ENCODE data around the gene BMP3.

The BMP3 gene, protein sequence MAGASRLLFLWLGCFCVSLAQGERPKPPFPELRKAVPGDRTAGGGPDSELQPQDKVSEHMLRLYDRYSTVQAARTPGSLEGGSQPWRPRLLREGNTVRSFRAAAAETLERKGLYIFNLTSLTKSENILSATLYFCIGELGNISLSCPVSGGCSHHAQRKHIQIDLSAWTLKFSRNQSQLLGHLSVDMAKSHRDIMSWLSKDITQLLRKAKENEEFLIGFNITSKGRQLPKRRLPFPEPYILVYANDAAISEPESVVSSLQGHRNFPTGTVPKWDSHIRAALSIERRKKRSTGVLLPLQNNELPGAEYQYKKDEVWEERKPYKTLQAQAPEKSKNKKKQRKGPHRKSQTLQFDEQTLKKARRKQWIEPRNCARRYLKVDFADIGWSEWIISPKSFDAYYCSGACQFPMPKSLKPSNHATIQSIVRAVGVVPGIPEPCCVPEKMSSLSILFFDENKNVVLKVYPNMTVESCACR

GRCh38 chr4:81030061-81030980 is at the start of gene BMP3:
Gene BMP3 (plus strand): TSS chr4:81030708. CDS start chr4:81031285, 577 bp downstream.
- TF ChIP-seq ZFX (IDR thresholded peaks at IDR 0.05; ENCODE audit: borderline replicate concordance) (no peak), CTCF (IDR thresholded peaks at IDR 0.05) (no peak)
- H3K27ac ChIP-seq = no peak within 1 kb of the TSS

DNA sequence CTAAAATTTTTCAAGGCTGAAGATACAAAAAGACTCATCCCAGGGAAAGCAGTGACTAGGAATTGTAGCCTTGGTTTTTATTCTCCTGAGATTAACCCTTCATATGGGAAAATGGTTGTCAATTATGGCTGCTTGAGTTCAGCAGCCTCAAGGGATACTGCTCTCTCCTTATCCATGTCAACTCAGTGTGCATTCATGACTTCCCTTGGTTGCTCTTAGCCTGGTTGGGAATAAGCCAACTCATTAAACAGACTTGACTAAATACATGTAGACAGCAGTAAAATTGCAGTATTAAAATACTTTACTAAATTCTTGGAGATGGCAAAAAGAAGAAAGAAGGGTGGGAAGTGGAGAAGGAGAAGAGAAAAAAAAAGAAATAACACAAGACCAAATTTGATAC is 44.5 kb upstream of the BMP3 start:
- H3K27ac ChIP-seq = no peak overlapping the region
- TF ChIP-seq CTCF (IDR thresholded peaks at IDR 0.05) (no peak), ZFX (IDR thresholded peaks at IDR 0.05; ENCODE audit: borderline replicate concordance) (no peak)

- no peak overlapping the region for H3K27ac ChIP-seq
- TF ChIP-seq ZFX (IDR thresholded peaks at IDR 0.05; ENCODE audit: borderline replicate concordance) (no peak), CTCF (IDR thresholded peaks at IDR 0.05) (peak; percentile 83)
Observed at GRCh38 chr4:80989921-80990544, 40.5 kb upstream of the BMP3 start.

DNA sequence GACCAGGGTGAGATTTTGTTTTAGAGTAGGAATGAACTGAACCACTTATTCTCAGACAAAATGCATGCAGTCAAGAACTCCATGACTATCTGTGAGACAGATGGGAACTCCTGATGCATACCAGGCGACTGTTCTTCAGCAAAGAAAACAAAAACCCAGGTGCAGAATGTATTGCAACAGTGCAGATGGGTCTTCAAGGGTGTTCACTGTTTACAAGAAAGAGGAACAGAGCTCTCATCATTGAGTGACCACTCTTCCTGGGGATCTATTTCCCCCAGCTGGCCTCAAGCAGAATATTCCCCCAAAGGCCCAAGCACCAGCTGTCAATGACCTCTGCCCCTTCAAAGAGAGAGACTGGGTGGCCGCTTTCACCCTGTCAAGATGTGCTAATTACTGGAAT is 39.7 kb upstream of the BMP3 start:
- TF ChIP-seq ZFX (IDR thresholded peaks at IDR 0.05; ENCODE audit: borderline replicate concordance) (no peak), CTCF (IDR thresholded peaks at IDR 0.05) (no peak)
- no peak overlapping the region for H3K27ac ChIP-seq

GRCh38 chr4:80999943-81000342 is 30.6 kb upstream of the BMP3 start:
- no peak overlapping the region for H3K27ac ChIP-seq
- no peak for TF ChIP-seq CTCF (IDR thresholded peaks at IDR 0.05)
- TF ChIP-seq ZFX (IDR thresholded peaks at IDR 0.05; ENCODE audit: borderline replicate concordance) = no peak

DNA sequence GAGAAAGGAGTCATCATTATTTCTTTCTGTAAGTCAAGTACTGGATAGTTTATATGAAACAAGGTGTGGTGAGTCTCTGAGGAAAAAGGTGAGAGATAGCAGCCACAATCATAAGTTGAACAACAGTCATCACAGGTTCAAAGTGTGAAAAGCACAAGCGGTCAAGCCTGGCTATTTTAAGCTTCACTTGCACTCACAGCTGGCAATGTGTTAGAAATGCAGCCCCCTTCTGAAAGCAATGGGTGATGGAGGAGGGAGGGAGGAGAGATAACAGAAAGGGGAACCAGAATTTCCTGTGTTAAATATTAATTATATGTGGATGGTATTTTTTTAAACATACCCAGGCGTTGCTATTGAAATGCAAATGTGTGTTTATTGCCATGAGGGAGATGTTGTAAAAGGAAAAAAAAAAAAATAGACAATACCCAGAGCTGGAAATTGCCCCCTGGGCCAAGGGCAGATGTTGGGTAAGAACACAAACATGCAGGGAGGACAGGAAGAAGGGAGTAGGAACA is 26.9 kb upstream of the BMP3 start:
- H3K27ac ChIP-seq = no peak overlapping the region
- no peak for TF ChIP-seq CTCF (IDR thresholded peaks at IDR 0.05)
- TF ChIP-seq ZFX (IDR thresholded peaks at IDR 0.05; ENCODE audit: borderline replicate concordance) = no peak
